A673 (cell line): ENCODE results near the gene OXSR1. TPM values are rescaled to one million over a fixed set of nuclear protein-coding genes. Genes with fewer than 3 reads are reported as not detected.

Source experiments
- BruUV-seq: library from RNA; stranded (reverse); fragments of 400-500 nt; replicated peaks from 2 replicates; lab custom pipeline; 2021; lab: Mats Ljungman, UMichigan
- CTCF ChIA-PET: fragments of 300-600 bp; sonication (Branson Sonifier 250); formaldehyde crosslinking; loops from one replicate; lab custom pipeline; 2022; ENCODE audit warnings: antibody characterized with exemption; lab: Charles Lee
- POLR2A ChIA-PET: fragments of 300-600 bp; sonication (Branson Sonifier 250); formaldehyde crosslinking; loops from one replicate; lab custom pipeline; 2022; ENCODE audit warnings: antibody characterized with exemption; ENCODE audit not compliant: low non-redundant PET; lab: Charles Lee
- DNase-seq: peaks from one replicate; pipeline ENCODE4 v3.0.0-alpha.2; 2015; ENCODE audit warnings: low spot score
- H3K27ac ChIP-seq: fragments of 200-600 bp; sonication (generic); 2 replicates; pipeline ENCODE4 v1.5.1; 2016; ENCODE audit warnings: mixed run types, low read depth, mild to moderate bottlenecking, mixed read lengths, antibody characterized with exemption, low read length; ENCODE audit not compliant: poor library complexity, severe bottlenecking
- H3K27me3 ChIP-seq: fragments of 200-600 bp; sonication (generic); replicated peaks from 2 replicates; pipeline ENCODE4 v1.6.1; 2017; ENCODE audit warnings: mixed run types, low read depth, mild to moderate bottlenecking, mixed read lengths, antibody characterized with exemption, low read length; ENCODE audit not compliant: insufficient read depth, poor library complexity
- H3K36me3 ChIP-seq: fragments of 200-600 bp; sonication (generic); 2 replicates; pipeline ENCODE4 v1.6.1; 2016; ENCODE audit warnings: mixed run types, mild to moderate bottlenecking, mixed read lengths, antibody characterized with exemption, low read length; ENCODE audit not compliant: insufficient read depth, poor library complexity, severe bottlenecking
- H3K4me1 ChIP-seq: fragments of 200-600 bp; sonication (generic); 2 replicates; pipeline ENCODE4 v1.6.1; 2017; ENCODE audit warnings: mixed run types, mild to moderate bottlenecking, mixed read lengths, antibody characterized with exemption, low read length; ENCODE audit not compliant: insufficient read depth, poor library complexity, severe bottlenecking
- H3K4me3 ChIP-seq: fragments of 200-600 bp; sonication (generic); 2 replicates; pipeline ENCODE4 v1.5.1; 2016; ENCODE audit warnings: low read depth, mixed run types, mild to moderate bottlenecking, mixed read lengths, low read length; ENCODE audit not compliant: poor library complexity, severe bottlenecking
- H3K9me3 ChIP-seq: fragments of 200-600 bp; sonication (generic); 2 replicates; pipeline ENCODE4 v1.6.1; 2016; ENCODE audit warnings: mixed run types, low read depth, mild to moderate bottlenecking, mixed read lengths, antibody characterized with exemption, low read length; ENCODE audit not compliant: poor library complexity, severe bottlenecking
- CTCF ChIP-seq: fragments of 300-800, 200-600 bp; sonication (generic); conservative IDR thresholded peaks from 2 replicates; pipeline ENCODE4 v1.5.1; 2017; ENCODE audit warnings: low read depth, mild to moderate bottlenecking, antibody characterized with exemption, low read length, moderate library complexity, mixed read lengths
- EZH2 ChIP-seq: fragments of 200-600 bp; sonication (generic); IDR thresholded peaks from 2 replicates; pipeline ENCODE4 v1.6.1; 2017; ENCODE audit warnings: borderline replicate concordance, low read depth, mild to moderate bottlenecking, mixed read lengths, antibody characterized with exemption, low read length; ENCODE audit not compliant: poor library complexity, severe bottlenecking
- intact Hi-C: fragments of 100-400 bp; cut with micrococcal nuclease; formaldehyde crosslinking; loops from one replicate; pipeline ENCODE4 v1.10.0; 2022; ENCODE audit not compliant: unreplicated experiment
- total RNA-seq: library from RNA; stranded (reverse); gene quantifications from 2 replicates; pipeline ENCODE4 v1.2.3, GENCODE V29; 2021

The OXSR1 gene
- total RNA-seq, 1 experiment from 2014 or later, result 30.9 TPM

DNA sequence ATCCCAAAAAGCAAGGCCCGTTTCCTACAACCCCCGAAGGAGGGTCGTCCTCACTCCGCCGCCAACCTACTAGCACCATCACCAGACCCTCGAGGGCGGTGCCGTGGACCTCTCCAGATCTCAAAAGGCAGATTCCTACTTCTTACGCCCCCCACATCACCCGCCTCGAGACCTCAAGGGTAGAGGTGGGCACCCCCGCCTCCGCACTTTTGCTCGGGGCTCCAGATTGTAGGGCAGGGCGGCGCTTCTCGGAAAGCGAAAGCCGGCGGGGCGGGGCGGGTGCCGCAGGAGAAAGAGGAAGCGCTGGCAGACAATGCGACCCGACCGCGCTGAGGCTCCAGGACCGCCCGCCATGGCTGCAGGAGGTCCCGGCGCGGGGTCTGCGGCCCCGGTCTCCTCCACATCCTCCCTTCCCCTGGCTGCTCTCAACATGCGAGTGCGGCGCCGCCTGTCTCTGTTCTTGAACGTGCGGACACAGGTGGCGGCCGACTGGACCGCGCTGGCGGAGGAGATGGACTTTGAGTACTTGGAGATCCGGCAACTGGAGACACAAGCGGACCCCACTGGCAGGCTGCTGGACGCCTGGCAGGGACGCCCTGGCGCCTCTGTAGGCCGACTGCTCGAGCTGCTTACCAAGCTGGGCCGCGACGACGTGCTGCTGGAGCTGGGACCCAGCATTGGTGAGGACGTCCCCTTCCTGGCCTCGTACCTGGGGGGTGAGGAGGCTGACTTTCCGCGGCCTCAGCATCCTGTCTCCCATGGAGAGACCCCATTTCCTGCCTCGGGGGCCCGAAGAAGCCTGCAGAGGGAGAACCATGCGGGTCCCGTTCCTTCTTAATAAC is 26.8 kb upstream of the OXSR1 start, which contains the start of gene MYD88:
MYD88 (plus strand) TSS at position 313 of the 842 bp plus-strand sequence; CDS start at position 353, 40 bp downstream.
- POLR2A ChIA-PET, result no interaction called here
- Histone ChIP-seq H3K36me3 (peaks cover 3% of the 10 kb centered on the region), H3K4me3 (peak within 1 kb of the TSS; percentile 81), H3K27me3 (no peaks in the 10 kb centered on the region), H3K9me3 (no peaks in the 10 kb centered on the region), H3K4me1 (peaks cover 4% of the 10 kb centered on the region), H3K27ac (peak within 1 kb of the TSS; percentile 66)
- peak; percentile 52 for DNase-seq
- BruUV-seq, result no TSS peak
- CTCF ChIA-PET, result no interaction called here
- intact Hi-C loops, result loop anchor here (10.0 kb wide), 1 partner anchor 206 kb away; the partner anchor contains the start of gene XYLB
- TF ChIP-seq CTCF (no peak), EZH2 (no peak)

DNA sequence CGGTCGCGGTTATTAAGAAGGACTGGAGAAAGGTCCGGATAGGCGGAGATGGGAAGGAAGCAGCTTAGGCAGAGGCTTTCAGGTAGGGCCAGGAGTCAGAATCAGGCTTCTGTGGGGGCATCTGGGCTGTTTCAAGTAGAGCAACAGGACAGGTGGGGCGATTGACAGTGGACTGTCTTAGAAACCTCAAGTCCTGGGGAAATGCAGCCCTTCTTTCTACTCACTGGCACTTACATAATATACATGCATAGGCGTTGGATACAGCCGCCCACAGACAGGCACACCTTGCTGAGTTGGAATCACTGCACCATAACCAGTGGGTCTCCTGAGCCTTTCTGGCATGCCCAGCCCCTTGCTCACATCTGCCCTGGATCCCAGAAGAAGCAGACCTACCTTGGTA is 26.1 kb upstream of the OXSR1 start:
- no peaks in the 10 kb centered on the region for H3K27me3 ChIP-seq
- ChIA-PET POLR2A (no interaction called here), CTCF (no interaction called here)
- no peak overlapping the region for H3K27ac ChIP-seq
- H3K36me3 ChIP-seq, result peaks cover under 1% of the 10 kb centered on the region
- DNase-seq, result no peak
- no TSS peak for BruUV-seq
- peaks cover 4% of the 10 kb centered on the region for H3K4me1 ChIP-seq
- H3K9me3 ChIP-seq, result no peaks in the 10 kb centered on the region
- intact Hi-C loops, result loop anchor here (10.0 kb wide), 1 partner anchor 206 kb away; the partner anchor contains the start of gene XYLB
- peak overlapping the region; percentile 81 for H3K4me3 ChIP-seq
- TF ChIP-seq EZH2 (no peak), CTCF (no peak)

DNA sequence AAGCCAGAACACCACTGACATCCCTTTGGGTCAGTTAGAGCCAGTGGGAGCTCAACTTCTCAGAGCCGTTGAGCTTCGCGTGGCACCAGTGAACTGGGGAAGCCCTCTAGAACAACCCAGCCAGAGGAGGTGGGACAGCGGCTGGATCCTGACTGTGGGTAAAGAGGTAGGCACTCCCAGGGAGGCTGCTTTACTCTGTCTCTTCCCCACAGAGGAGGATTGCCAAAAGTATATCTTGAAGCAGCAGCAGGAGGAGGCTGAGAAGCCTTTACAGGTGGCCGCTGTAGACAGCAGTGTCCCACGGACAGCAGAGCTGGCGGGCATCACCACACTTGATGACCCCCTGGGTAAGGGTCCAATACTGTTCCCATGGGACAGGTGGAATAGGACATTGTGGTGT is 25.7 kb upstream of the OXSR1 start:
- TF ChIP-seq CTCF (no peak), EZH2 (no peak)
- no TSS peak for BruUV-seq
- peak overlapping the region; percentile 81 for H3K4me3 ChIP-seq
- H3K27ac ChIP-seq, result no peak overlapping the region
- H3K36me3 ChIP-seq, result no peaks in the 10 kb centered on the region
- POLR2A ChIA-PET, result no interaction called here
- H3K4me1 ChIP-seq, result peaks cover 4% of the 10 kb centered on the region
- H3K9me3 ChIP-seq, result no peaks in the 10 kb centered on the region
- intact Hi-C loops, result loop anchor here (10.0 kb wide), 1 partner anchor 205 kb away; the partner anchor contains the start of gene XYLB
- no peaks in the 10 kb centered on the region for H3K27me3 ChIP-seq
- CTCF ChIA-PET, result no interaction called here
- no peak for DNase-seq
